Neural crest cell (in vitro differentiated cells): ENCODE measurements around the gene RTCB. TPM values are rescaled to one million over a fixed set of nuclear protein-coding genes. Genes with fewer than 3 reads are reported as not detected.

Experiments used
- DNase-seq: peaks from one replicate; pipeline ENCODE4 v3.0.0; 2021; ENCODE audit warnings: low read depth, mixed read lengths, low spot score
- H3K27ac Mint-ChIP-seq: one replicate; pipeline ENCODE4 v1.8.0; 2021; ENCODE audit warnings: mild to moderate bottlenecking, mixed read lengths; ENCODE audit not compliant: unreplicated experiment
- H3K27me3 Mint-ChIP-seq: 2 replicates; pipeline ENCODE4 v1.8.0; 2021; ENCODE audit warnings: low read depth, mild to moderate bottlenecking, mixed read lengths
- H3K36me3 Mint-ChIP-seq: 2 replicates; pipeline ENCODE4 v1.8.0; 2021; ENCODE audit warnings: low read depth, mild to moderate bottlenecking, mixed read lengths
- H3K4me1 Mint-ChIP-seq: 2 replicates; pipeline ENCODE4 v1.8.0; 2021; ENCODE audit warnings: mixed read lengths
- H3K4me3 Mint-ChIP-seq: one replicate; pipeline ENCODE4 v1.8.0; 2021; ENCODE audit warnings: mild to moderate bottlenecking, mixed read lengths
- H3K9me3 Mint-ChIP-seq: 2 replicates; pipeline ENCODE4 v1.8.0; 2021; ENCODE audit warnings: mixed read lengths
- CTCF ChIP-seq: fragments of 200-600 bp; sonication (generic); conservative IDR thresholded peaks from 2 replicates; pipeline ENCODE4 v1.5.0; 2021; ENCODE audit warnings: antibody characterized with exemption, mild to moderate bottlenecking
- total RNA-seq: library from RNA; stranded (reverse); gene quantifications from 2 replicates; pipeline ENCODE4 v1.2.1, GENCODE V29; 2021

Gene RTCB
- total RNA-seq, 1 donor from 2014 or later: 117 TPM

- no peak for DNase-seq
- no peaks in the 10 kb centered on the region for H3K27me3 Mint-ChIP-seq
- H3K4me1 Mint-ChIP-seq: peaks cover 74% of the 10 kb centered on the region
- H3K4me3 Mint-ChIP-seq: no peak overlapping the region
- H3K36me3 Mint-ChIP-seq: no peaks in the 10 kb centered on the region
- H3K27ac Mint-ChIP-seq: peak overlapping the region; percentile 10
- no peak for TF ChIP-seq CTCF
- no peaks in the 10 kb centered on the region for H3K9me3 Mint-ChIP-seq
Measured at GRCh38 chr22:32339190-32340012, 72.6 kb downstream of the RTCB start.

- Mint-ChIP-seq H3K4me1 (peaks cover 71% of the 10 kb centered on the region), H3K4me3 (no peak overlapping the region), H3K27me3 (no peaks in the 10 kb centered on the region), H3K27ac (no peak overlapping the region), H3K36me3 (no peaks in the 10 kb centered on the region), H3K9me3 (no peaks in the 10 kb centered on the region)
- no peak for DNase-seq
- TF ChIP-seq CTCF: no peak
Measured at GRCh38 chr22:32338757-32339156, 73.3 kb downstream of the RTCB start.

Other genes starting within 250 kb of the RTCB start
- gene RFPL2, start 207.2 kb downstream of the RTCB start, total RNA-seq: 0.21 TPM in 1 of 2 replicates, not detected in the other
- 0.14 and 0.23 TPM in 2 replicates for gene SLC5A4, start 156.9 kb downstream of the RTCB start, total RNA-seq
- not detected in 2 replicates for gene RFPL3, start 54.4 kb downstream of the RTCB start, total RNA-seq
- gene BPIFC, start 52.2 kb upstream of the RTCB start, total RNA-seq: not detected in 2 replicates
- gene FBXO7, start 62.6 kb upstream of the RTCB start, total RNA-seq: 82.0 and 82.8 TPM in 2 replicates